Measurements from ENCODE around the gene APOBR.

Gene APOBR

DNA sequence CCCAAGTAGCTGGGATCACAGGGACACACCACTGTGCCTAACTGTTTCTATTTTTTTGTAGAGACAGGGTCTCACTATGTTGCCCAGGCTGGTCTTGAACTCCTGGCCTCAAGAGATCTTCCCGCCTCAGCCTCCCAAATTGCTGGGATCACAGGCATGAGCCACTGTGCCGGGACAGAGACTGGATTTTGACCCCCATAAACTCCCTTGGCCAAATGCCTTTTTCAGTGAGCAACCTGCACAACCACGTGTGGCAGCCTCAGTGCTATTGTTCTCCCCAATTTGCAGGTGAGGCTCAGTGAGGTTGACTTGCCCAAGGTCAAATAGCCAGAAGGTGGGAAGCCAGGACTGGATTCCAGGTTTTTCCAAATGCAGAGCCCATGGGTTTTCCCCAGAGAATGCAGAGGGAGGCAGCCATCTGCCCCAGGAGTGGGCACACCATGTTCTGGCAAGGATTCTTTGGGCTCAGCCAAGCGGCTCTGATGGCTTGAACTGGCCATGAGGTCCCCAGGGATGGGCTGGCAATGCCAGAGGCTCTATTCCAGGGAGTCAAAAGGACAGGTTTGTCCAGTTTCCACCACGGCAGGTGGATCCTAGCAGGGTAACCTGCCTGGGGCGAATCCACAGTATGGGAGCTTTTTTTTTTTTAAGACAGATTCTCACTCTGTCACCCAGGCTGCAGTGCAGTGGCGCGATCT lies 10.4 kb downstream of the APOBR start:
- no peak overlapping the region for H2AFZ ChIP-seq (ENCODE audit: low read length)
- H3K9me3 ChIP-seq (replicated peaks; ENCODE audit: insufficient read depth, low read length): no peaks in the 10 kb centered on the region
- H3K4me3 ChIP-seq (ENCODE audit: low read length): no peak overlapping the region
- H3K27me3 ChIP-seq (replicated peaks; ENCODE audit: insufficient read depth, low read length): peaks cover 22% of the 10 kb centered on the region
- H3K79me2 ChIP-seq (ENCODE audit: low read length): no peaks in the 10 kb centered on the region
- H3K4me1 ChIP-seq (ENCODE audit: low read length): peaks cover 4% of the 10 kb centered on the region; the same call in 1 of the 2 replicates
- H3F3A ChIP-seq (ENCODE audit: insufficient read depth, low read length): no peaks in the 10 kb centered on the region
- H4K20me1 ChIP-seq (ENCODE audit: insufficient read depth, low read length): no peaks in the 10 kb centered on the region
- no peak overlapping the region for H3K27ac ChIP-seq (ENCODE audit: low read length)
- H3K4me2 ChIP-seq (ENCODE audit: low read depth, low read length): no peak overlapping the region
- no peak overlapping the region for H3K9ac ChIP-seq (ENCODE audit: low read length)
- DNase-seq: no peak
- no peaks in the 10 kb centered on the region for H3K36me3 ChIP-seq (replicated peaks; ENCODE audit: insufficient read depth, low read length)
- H3K9me2 ChIP-seq (replicated peaks; ENCODE audit: insufficient read depth, low read length): no peaks in the 10 kb centered on the region
- TF ChIP-seq, protein P1, sequence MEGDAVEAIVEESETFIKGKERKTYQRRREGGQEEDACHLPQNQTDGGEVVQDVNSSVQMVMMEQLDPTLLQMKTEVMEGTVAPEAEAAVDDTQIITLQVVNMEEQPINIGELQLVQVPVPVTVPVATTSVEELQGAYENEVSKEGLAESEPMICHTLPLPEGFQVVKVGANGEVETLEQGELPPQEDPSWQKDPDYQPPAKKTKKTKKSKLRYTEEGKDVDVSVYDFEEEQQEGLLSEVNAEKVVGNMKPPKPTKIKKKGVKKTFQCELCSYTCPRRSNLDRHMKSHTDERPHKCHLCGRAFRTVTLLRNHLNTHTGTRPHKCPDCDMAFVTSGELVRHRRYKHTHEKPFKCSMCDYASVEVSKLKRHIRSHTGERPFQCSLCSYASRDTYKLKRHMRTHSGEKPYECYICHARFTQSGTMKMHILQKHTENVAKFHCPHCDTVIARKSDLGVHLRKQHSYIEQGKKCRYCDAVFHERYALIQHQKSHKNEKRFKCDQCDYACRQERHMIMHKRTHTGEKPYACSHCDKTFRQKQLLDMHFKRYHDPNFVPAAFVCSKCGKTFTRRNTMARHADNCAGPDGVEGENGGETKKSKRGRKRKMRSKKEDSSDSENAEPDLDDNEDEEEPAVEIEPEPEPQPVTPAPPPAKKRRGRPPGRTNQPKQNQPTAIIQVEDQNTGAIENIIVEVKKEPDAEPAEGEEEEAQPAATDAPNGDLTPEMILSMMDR (IDR thresholded peaks at IDR 0.05; ENCODE audit: low read length): no peak
- TF ChIP-seq EZH2 (optimal IDR thresholded peaks at IDR 0.05; ENCODE audit: low read depth, low read length): no peak
- TF ChIP-seq EZH2phosphoT487 (IDR thresholded peaks at IDR 0.05; ENCODE audit: low read length): no peak

DNA sequence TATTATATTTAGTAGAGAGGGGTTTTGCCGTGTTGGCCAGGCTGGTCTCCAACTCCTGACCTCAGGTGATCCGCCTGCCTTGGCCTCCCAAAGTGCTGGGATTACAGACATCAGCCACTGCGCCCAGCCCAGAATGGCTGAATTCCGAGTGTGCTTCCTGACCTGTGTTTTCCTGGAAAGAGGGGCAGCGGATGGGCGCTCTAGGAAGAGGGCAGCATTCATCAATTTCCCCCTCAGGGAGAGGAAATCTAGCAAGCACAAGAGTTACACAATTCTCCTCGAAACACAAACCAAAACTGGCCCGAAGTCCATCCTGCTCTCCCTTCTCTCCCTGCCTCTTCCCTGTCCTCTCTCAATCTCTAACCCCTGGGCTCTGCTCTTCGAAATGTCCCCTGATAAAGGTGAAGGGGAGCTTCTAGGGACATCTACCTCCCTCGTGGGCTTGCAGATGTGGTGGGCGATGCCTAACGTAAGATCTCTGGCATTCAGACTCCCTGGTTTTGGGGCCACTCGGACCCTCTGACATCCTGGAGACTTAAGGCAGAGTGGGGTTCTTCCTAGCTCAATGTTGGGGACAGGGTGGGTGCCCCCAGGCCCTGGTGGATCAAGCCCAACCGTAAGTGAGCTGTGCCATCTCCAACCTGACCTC lies 11.2 kb downstream of the APOBR start:
- H3K27me3 ChIP-seq (replicated peaks; ENCODE audit: insufficient read depth, low read length): peaks cover 22% of the 10 kb centered on the region
- TF ChIP-seq EZH2phosphoT487 (IDR thresholded peaks at IDR 0.05; ENCODE audit: low read length) (no peak), EZH2 (optimal IDR thresholded peaks at IDR 0.05; ENCODE audit: low read depth, low read length) (no peak)
- TF ChIP-seq, protein P1 (IDR thresholded peaks at IDR 0.05; ENCODE audit: low read length): no peak
- no peaks in the 10 kb centered on the region for H3F3A ChIP-seq (ENCODE audit: insufficient read depth, low read length)
- H3K9me2 ChIP-seq (replicated peaks; ENCODE audit: insufficient read depth, low read length): no peaks in the 10 kb centered on the region
- H3K9me3 ChIP-seq (replicated peaks; ENCODE audit: insufficient read depth, low read length): no peaks in the 10 kb centered on the region
- H3K79me2 ChIP-seq (ENCODE audit: low read length): no peaks in the 10 kb centered on the region
- H2AFZ ChIP-seq (ENCODE audit: low read length): no peak overlapping the region
- H3K4me2 ChIP-seq (ENCODE audit: low read depth, low read length): no peak overlapping the region
- H3K4me1 ChIP-seq (ENCODE audit: low read length): peaks cover 4% of the 10 kb centered on the region; the same call in 1 of the 2 replicates
- H3K27ac ChIP-seq (ENCODE audit: low read length): no peak overlapping the region
- no peaks in the 10 kb centered on the region for H3K36me3 ChIP-seq (replicated peaks; ENCODE audit: insufficient read depth, low read length)
- no peak overlapping the region for H3K4me3 ChIP-seq (ENCODE audit: low read length)
- DNase-seq: no peak
- no peak overlapping the region for H3K9ac ChIP-seq (ENCODE audit: low read length)
- no peaks in the 10 kb centered on the region for H4K20me1 ChIP-seq (ENCODE audit: insufficient read depth, low read length)

DNA sequence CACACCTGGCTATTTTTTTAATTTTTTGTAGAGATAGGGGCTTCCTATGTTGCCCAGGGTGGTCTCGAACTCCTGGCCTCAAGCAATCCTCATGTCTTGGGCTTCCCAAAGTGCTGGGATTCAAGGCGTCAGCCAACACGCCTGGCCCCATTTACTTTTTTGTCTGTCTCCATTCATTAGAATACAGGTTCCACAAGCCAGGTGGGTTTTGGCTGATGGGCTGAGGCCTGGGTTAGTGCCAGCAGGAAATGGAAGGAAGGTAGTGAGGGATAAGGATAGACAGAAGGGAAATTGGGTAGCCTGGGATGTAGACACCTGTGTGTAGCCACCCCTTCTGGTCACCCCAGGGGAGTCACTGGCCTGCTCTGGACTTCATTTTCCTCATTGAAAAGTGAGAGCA lies 16.6 kb downstream of the APOBR start:
- no peaks in the 10 kb centered on the region for H3K36me3 ChIP-seq (replicated peaks; ENCODE audit: insufficient read depth, low read length)
- no peak overlapping the region for H3K27ac ChIP-seq (ENCODE audit: low read length)
- no peaks in the 10 kb centered on the region for H3K9me3 ChIP-seq (replicated peaks; ENCODE audit: insufficient read depth, low read length)
- H2AFZ ChIP-seq (ENCODE audit: low read length): no peak overlapping the region
- H3F3A ChIP-seq (ENCODE audit: insufficient read depth, low read length): no peaks in the 10 kb centered on the region
- no peak for DNase-seq
- no peaks in the 10 kb centered on the region for H4K20me1 ChIP-seq (ENCODE audit: insufficient read depth, low read length)
- H3K27me3 ChIP-seq (replicated peaks; ENCODE audit: insufficient read depth, low read length): peaks cover 3% of the 10 kb centered on the region
- no peaks in the 10 kb centered on the region for H3K79me2 ChIP-seq (ENCODE audit: low read length)
- no peak overlapping the region for H3K4me2 ChIP-seq (ENCODE audit: low read depth, low read length)
- H3K9me2 ChIP-seq (replicated peaks; ENCODE audit: insufficient read depth, low read length): no peaks in the 10 kb centered on the region
- no peak overlapping the region for H3K4me3 ChIP-seq (ENCODE audit: low read length)
- no peak for TF ChIP-seq EZH2phosphoT487 (IDR thresholded peaks at IDR 0.05; ENCODE audit: low read length)
- no peak for TF ChIP-seq EZH2 (optimal IDR thresholded peaks at IDR 0.05; ENCODE audit: low read depth, low read length)
- TF ChIP-seq, protein P1 (IDR thresholded peaks at IDR 0.05; ENCODE audit: low read length): no peak
- H3K9ac ChIP-seq (ENCODE audit: low read length): no peak overlapping the region
- H3K4me1 ChIP-seq (ENCODE audit: low read length): peaks cover 4% of the 10 kb centered on the region; the same call in 1 of the 2 replicates
